Lower lobe of right lung (tissue), 2 donors: ENCODE data around the gene LGALS7B. TPM values are rescaled to one million over a fixed set of nuclear protein-coding genes. Genes with fewer than 3 reads are reported as not detected.

Experiments
- ATAC-seq, 2 donors: fragments of 200-7000 bp; cut with Tn5 transposase; one replicate each; pipeline ENCODE4 v1.9.1; 2020 to 2022; ENCODE audit warnings: mild to moderate bottlenecking in 2 of 2, moderate library complexity in 2 of 2
- DNase-seq: peaks from one replicate; pipeline ENCODE4 v3.0.0-alpha.2; 2020
- H3K27ac ChIP-seq: fragments of 200-600 bp; one replicate; pipeline ENCODE4 v1.8.0; 2022
- H3K27me3 ChIP-seq: fragments of 200-600 bp; one replicate; pipeline ENCODE4 v1.8.0; 2022; ENCODE audit warnings: low read depth
- H3K36me3 ChIP-seq: fragments of 200-600 bp; one replicate; pipeline ENCODE4 v1.8.0; 2022; ENCODE audit warnings: mild to moderate bottlenecking
- H3K4me1 ChIP-seq: fragments of 200-600 bp; one replicate; pipeline ENCODE4 v1.8.0; 2022
- H3K4me3 ChIP-seq: fragments of 200-600 bp; one replicate; pipeline ENCODE4 v1.8.0; 2022; ENCODE audit warnings: mild to moderate bottlenecking
- H3K9me3 ChIP-seq: fragments of 200-600 bp; one replicate; pipeline ENCODE4 v1.8.0; 2022
- intact Hi-C: fragments of 100-400 bp; cut with DNase I; formaldehyde crosslinking; loops from one replicate; pipeline ENCODE4 v1.11.0; 2022
- total RNA-seq: library from RNA; stranded (reverse); fragmentation: NEBNext Ultra II Directional; extraction: Animal tissue kit (Norgen Biotek cat#: 25700); gene quantifications from one replicate; pipeline ENCODE4 v1.2.1, GENCODE V29; 2021
- TF ChIP-seq, protein P1 (sequence below): fragments of 200-600 bp; IDR thresholded peaks from one replicate; pipeline ENCODE4 v1.8.0; 2022; ENCODE audit warnings: antibody characterized with exemption, mild to moderate bottlenecking
- donor health status: DM: no; HTN: yes; CAD: no; lungs with severe emphysema.

The LGALS7B gene
- total RNA-seq, 1 donor from 2014 or later, result not detected

DNA sequence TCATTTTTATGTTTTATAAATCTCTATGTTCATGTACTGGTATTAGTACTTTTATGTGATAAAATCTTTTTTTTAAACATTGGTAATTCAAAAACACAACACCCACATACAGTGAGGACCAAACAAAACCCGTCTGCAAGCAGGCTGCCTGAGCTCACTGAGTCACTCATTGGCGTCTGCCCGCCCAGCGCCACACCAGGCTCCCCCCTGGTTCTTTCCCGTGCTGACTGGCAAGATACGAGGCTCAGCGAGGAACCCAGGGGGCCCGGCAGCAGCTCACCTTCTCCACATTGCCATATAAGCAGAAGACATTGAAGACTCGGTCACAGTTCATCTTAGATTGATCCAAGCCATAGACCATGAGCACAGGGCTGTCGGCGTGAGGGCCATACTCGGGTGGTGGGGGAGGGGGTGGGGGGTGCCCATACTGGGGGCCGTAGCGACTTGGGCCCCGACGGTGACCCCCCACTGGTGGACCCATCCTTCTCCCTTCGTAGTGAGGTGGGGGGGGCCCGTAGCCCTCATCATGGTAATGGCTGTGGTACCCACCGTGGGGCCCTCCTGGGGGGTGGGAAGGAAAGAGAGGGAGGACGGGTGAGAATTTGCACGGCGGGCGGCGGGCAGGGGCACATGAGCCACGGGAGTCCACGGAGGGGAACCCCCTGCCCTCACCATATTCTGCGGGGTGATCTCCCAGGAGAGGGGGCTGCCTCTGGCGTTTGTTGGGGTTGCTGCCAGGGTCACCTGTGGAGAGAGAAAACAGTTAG, 51.0 kb downstream of the LGALS7B start:
- DNase-seq, result no peak
- H3K36me3 ChIP-seq, result peaks cover 99% of the 10 kb centered on the region
- peaks cover 37% of the 10 kb centered on the region for H3K4me1 ChIP-seq
- H3K27ac ChIP-seq, result no peak overlapping the region
- intact Hi-C loops, result no loop called here
- H3K27me3 ChIP-seq, result no peaks in the 10 kb centered on the region
- no peak for ATAC-seq
- TF ChIP-seq, protein P1, sequence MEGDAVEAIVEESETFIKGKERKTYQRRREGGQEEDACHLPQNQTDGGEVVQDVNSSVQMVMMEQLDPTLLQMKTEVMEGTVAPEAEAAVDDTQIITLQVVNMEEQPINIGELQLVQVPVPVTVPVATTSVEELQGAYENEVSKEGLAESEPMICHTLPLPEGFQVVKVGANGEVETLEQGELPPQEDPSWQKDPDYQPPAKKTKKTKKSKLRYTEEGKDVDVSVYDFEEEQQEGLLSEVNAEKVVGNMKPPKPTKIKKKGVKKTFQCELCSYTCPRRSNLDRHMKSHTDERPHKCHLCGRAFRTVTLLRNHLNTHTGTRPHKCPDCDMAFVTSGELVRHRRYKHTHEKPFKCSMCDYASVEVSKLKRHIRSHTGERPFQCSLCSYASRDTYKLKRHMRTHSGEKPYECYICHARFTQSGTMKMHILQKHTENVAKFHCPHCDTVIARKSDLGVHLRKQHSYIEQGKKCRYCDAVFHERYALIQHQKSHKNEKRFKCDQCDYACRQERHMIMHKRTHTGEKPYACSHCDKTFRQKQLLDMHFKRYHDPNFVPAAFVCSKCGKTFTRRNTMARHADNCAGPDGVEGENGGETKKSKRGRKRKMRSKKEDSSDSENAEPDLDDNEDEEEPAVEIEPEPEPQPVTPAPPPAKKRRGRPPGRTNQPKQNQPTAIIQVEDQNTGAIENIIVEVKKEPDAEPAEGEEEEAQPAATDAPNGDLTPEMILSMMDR, result no peak
- no peak overlapping the region for H3K4me3 ChIP-seq
- no peaks in the 10 kb centered on the region for H3K9me3 ChIP-seq

DNA sequence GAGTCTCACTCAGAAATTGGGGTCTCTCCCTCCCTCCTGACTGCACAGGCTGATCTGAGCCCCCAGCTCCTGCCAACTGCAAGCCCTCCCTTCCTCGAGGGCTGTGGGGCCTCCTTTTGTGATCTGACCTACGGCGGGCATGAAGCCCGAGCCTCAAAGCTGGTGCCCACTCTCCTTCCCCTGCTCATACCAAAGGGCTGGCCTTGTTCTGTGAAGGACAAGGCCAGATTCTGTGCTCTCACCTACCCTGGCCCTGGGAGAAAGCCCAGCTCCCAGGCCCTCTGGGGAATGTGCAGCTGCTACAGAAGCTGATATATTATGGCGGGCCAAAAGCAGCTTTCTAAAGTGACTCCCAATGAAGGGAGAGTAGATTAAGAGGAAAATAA, 51.6 kb downstream of the LGALS7B start:
- no peak overlapping the region for H3K27ac ChIP-seq
- TF ChIP-seq, protein P1, result no peak
- intact Hi-C loops, result no loop called here
- H3K4me1 ChIP-seq, result peaks cover 40% of the 10 kb centered on the region
- DNase-seq (no peak), ATAC-seq (no peak)
- peaks cover 100% of the 10 kb centered on the region for H3K36me3 ChIP-seq
- no peaks in the 10 kb centered on the region for H3K27me3 ChIP-seq
- no peak overlapping the region for H3K4me3 ChIP-seq
- H3K9me3 ChIP-seq, result no peaks in the 10 kb centered on the region

Other genes with a start within 250 kb of the LGALS7B start
- 11.4 TPM for gene MAP4K1, start 171.2 kb upstream of the LGALS7B start, total RNA-seq
- gene EIF3K, start 170.0 kb upstream of the LGALS7B start, total RNA-seq, result 229 TPM
- 454 TPM for gene ACTN4, start 141.6 kb upstream of the LGALS7B start, total RNA-seq
- 18.2 TPM for gene CAPN12, start 44.7 kb upstream of the LGALS7B start, total RNA-seq
- not detected for gene LGALS7, start 15.7 kb upstream of the LGALS7B start, total RNA-seq
- gene LGALS4, start 23.7 kb downstream of the LGALS7B start, total RNA-seq, result 4.2 TPM
- 227 TPM for gene ECH1, start 42.6 kb downstream of the LGALS7B start, total RNA-seq
- gene HNRNPL, start 60.8 kb downstream of the LGALS7B start, total RNA-seq, result 274 TPM
- gene RINL, start 89.1 kb downstream of the LGALS7B start, total RNA-seq, result 8.3 TPM
- gene SIRT2, start 110.4 kb downstream of the LGALS7B start, total RNA-seq, result 60.1 TPM
- 23.1 TPM for gene NFKBIB, start 110.8 kb downstream of the LGALS7B start, total RNA-seq
- gene CCER2, start 123.0 kb downstream of the LGALS7B start, total RNA-seq, result not detected
- 21.0 TPM for gene SARS2, start 141.6 kb downstream of the LGALS7B start, total RNA-seq
- 25.9 TPM for gene MRPS12, start 141.7 kb downstream of the LGALS7B start, total RNA-seq
- gene FBXO17, start 186.5 kb downstream of the LGALS7B start, total RNA-seq, result 10.5 TPM
- 6.4 TPM for gene FBXO27, start 243.3 kb downstream of the LGALS7B start, total RNA-seq